ENCODE results near the gene NANOS2.

The NANOS2 gene

GRCh38 chr19:45865269-45865948 lies 49.2 kb downstream of the NANOS2 start:
- no peak for DNase-seq
- TF ChIP-seq GATA1 (IDR thresholded peaks at IDR 0.05; ENCODE audit: low read depth, low read length) (no peak), POLR2A (IDR thresholded peaks at IDR 0.05; ENCODE audit: low read length) (no peak)

GRCh38 chr19:45864629-45865082 lies 49.9 kb downstream of the NANOS2 start:
- DNase-seq = no peak
- TF ChIP-seq GATA1 (IDR thresholded peaks at IDR 0.05; ENCODE audit: low read depth, low read length) = no peak

GRCh38 chr19:45863840-45864628 lies 50.5 kb downstream of the NANOS2 start, which contains the start of gene FOXA3:
TSS of gene FOXA3 (plus strand) at chr19:45864326. CDS start at chr19:45864457, 131 bp downstream.
- peak; percentile 70 to 73 for DNase-seq
- TF ChIP-seq GATA1 (IDR thresholded peaks at IDR 0.05; ENCODE audit: low read depth, low read length) (no peak), POLR2A (IDR thresholded peaks at IDR 0.05; ENCODE audit: low read length) (no peak)

GRCh38 chr19:45863335-45863839 lies 51.2 kb downstream of the NANOS2 start:
- TF ChIP-seq POLR2A (IDR thresholded peaks at IDR 0.05; ENCODE audit: low read length) = no peak
- no peak for DNase-seq

Measured in erythroblast (primary cell).